Chondrocyte (in vitro differentiated cells): ENCODE results near the gene ICA1. TPM values are rescaled to one million over a fixed set of nuclear protein-coding genes. Genes with fewer than 3 reads are reported as not detected.

Experiments
- DNase-seq: peaks from one replicate; pipeline ENCODE4 v3.0.0; 2021; ENCODE audit warnings: mixed read lengths, low spot score
- H3K27ac Mint-ChIP-seq: one replicate; pipeline ENCODE4 v1.8.0; 2021; ENCODE audit warnings: mild to moderate bottlenecking, moderate library complexity, mixed read lengths; ENCODE audit not compliant: unreplicated experiment
- H3K27me3 Mint-ChIP-seq: 2 replicates; pipeline ENCODE4 v1.8.0; 2021; ENCODE audit warnings: low read depth, mixed read lengths
- H3K36me3 Mint-ChIP-seq: 2 replicates; pipeline ENCODE4 v1.8.0; 2021; ENCODE audit warnings: low read depth, mixed read lengths
- H3K4me1 Mint-ChIP-seq: 2 replicates; pipeline ENCODE4 v1.8.0; 2021; ENCODE audit warnings: low read depth, mild to moderate bottlenecking, mixed read lengths
- H3K4me3 Mint-ChIP-seq: one replicate; pipeline ENCODE4 v1.8.0; 2021; ENCODE audit warnings: mild to moderate bottlenecking, moderate library complexity, mixed read lengths; ENCODE audit not compliant: unreplicated experiment
- H3K9me3 Mint-ChIP-seq: 2 replicates; pipeline ENCODE4 v1.8.0; 2021; ENCODE audit warnings: low read depth, mixed read lengths
- CTCF ChIP-seq: fragments of 200-600 bp; sonication (generic); IDR thresholded peaks from 2 replicates; pipeline ENCODE4 v1.5.0; 2021; ENCODE audit warnings: antibody characterized with exemption, mild to moderate bottlenecking, moderate library complexity
- total RNA-seq: library from RNA; stranded (reverse); gene quantifications from 3 replicates; pipeline ENCODE4 v1.2.1, GENCODE V29; 2021

The ICA1 gene
- total RNA-seq, 1 donor from 2014 or later, result 5.0 TPM

- peaks cover 1% of the 10 kb centered on the region for H3K36me3 Mint-ChIP-seq
- no peaks in the 10 kb centered on the region for H3K9me3 Mint-ChIP-seq
- no peak overlapping the region for H3K4me3 Mint-ChIP-seq
- H3K27ac Mint-ChIP-seq, result no peak overlapping the region
- no peak for TF ChIP-seq CTCF
- H3K27me3 Mint-ChIP-seq, result no peaks in the 10 kb centered on the region
- DNase-seq, result no peak
- H3K4me1 Mint-ChIP-seq, result peaks cover 7% of the 10 kb centered on the region
Measured at GRCh38 chr7:8162181-8162580, 99.8 kb downstream of the ICA1 start.

GRCh38 chr7:8161364-8161828, 100.6 kb downstream of the ICA1 start:
- Mint-ChIP-seq H3K27me3 (no peaks in the 10 kb centered on the region), H3K36me3 (peaks cover 1% of the 10 kb centered on the region), H3K27ac (no peak overlapping the region), H3K4me1 (peaks cover 7% of the 10 kb centered on the region), H3K4me3 (no peak overlapping the region), H3K9me3 (no peaks in the 10 kb centered on the region)
- DNase-seq, result no peak
- no peak for TF ChIP-seq CTCF

GRCh38 chr7:8160779-8161345, 101.1 kb downstream of the ICA1 start:
- no peaks in the 10 kb centered on the region for H3K9me3 Mint-ChIP-seq
- no peak for DNase-seq
- H3K4me3 Mint-ChIP-seq, result peak overlapping the region; percentile 2
- peaks cover 1% of the 10 kb centered on the region for H3K36me3 Mint-ChIP-seq
- peaks cover 7% of the 10 kb centered on the region for H3K4me1 Mint-ChIP-seq
- H3K27ac Mint-ChIP-seq, result no peak overlapping the region
- H3K27me3 Mint-ChIP-seq, result no peaks in the 10 kb centered on the region
- no peak for TF ChIP-seq CTCF

GRCh38 chr7:8160250-8160649, 101.7 kb downstream of the ICA1 start:
- Mint-ChIP-seq H3K27ac (no peak overlapping the region), H3K27me3 (no peaks in the 10 kb centered on the region), H3K4me1 (peaks cover 7% of the 10 kb centered on the region), H3K36me3 (peaks cover 1% of the 10 kb centered on the region), H3K4me3 (no peak overlapping the region), H3K9me3 (no peaks in the 10 kb centered on the region)
- no peak for DNase-seq
- no peak for TF ChIP-seq CTCF

- no peak overlapping the region for H3K4me3 Mint-ChIP-seq
- no peaks in the 10 kb centered on the region for H3K27me3 Mint-ChIP-seq
- no peak for TF ChIP-seq CTCF
- H3K4me1 Mint-ChIP-seq, result peaks cover 7% of the 10 kb centered on the region
- peaks cover 1% of the 10 kb centered on the region for H3K36me3 Mint-ChIP-seq
- no peak overlapping the region for H3K27ac Mint-ChIP-seq
- H3K9me3 Mint-ChIP-seq, result no peaks in the 10 kb centered on the region
- no peak for DNase-seq
Measured at GRCh38 chr7:8159595-8159994, 102.4 kb downstream of the ICA1 start.
